HG03025 (cell line): ENCODE measurements around the gene XRCC1.

Experiments used
- ATAC-seq: cut with Tn5 transposase; IDR thresholded peaks from one replicate; pipeline ENCODE4 v1.9.1; 2021; ENCODE audit warnings: mild to moderate bottlenecking, moderate library complexity; ENCODE audit not compliant: unreplicated experiment, low FRiP score

XRCC1 gene

DNA sequence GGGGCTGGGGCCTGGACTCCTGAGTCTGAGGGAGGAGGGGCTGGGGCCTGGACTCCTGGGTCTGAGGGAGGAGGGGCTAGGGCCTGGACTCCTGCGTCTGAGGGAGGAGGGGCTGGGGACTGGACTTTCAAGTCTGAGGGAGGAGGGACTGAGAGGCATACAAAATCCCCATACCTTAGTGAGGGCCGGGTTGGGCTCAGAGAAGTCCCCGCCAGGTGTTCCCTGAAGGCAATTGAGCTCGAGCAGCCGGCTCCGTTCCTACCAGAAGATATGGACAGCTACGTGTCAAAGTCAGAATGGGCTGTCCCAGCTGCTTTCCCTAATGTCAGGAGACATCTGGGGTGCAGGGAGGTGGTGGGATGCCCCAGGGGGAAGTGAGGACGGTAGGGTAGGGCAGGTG is 80.2 kb downstream of the XRCC1 start:
- no peak for ATAC-seq
